RWPE2 (cell line): Measurements from ENCODE around the gene LIMD2.

ENCODE experiments used
- ATAC-seq: fragments of 200-7000 bp; cut with Tn5 transposase; 3 replicates; pipeline ENCODE4 v1.9.1; 2021; ENCODE audit warnings: low read depth
- DNase-seq: peaks from one replicate; pipeline ENCODE4 v3.0.0-alpha.2; 2020; ENCODE audit warnings: low spot score
- H3K27ac ChIP-seq: fragments of 450-650 bp; 2 replicates; pipeline ENCODE4 v1.5.1; 2017; ENCODE audit warnings: mild to moderate bottlenecking; ENCODE audit not compliant: poor library complexity, severe bottlenecking
- H3K27me3 ChIP-seq: fragments of 250-450 bp; sonication (Bioruptor Pico); 2 replicates; pipeline ENCODE4 v1.5.1; 2021; ENCODE audit warnings: mild to moderate bottlenecking, moderate library complexity; ENCODE audit not compliant: insufficient read depth, poor library complexity, severe bottlenecking
- H3K36me3 ChIP-seq: fragments of 250-450 bp; sonication (Bioruptor Pico); 2 replicates; pipeline ENCODE4 v1.5.1; 2020; ENCODE audit warnings: low read depth, mild to moderate bottlenecking, moderate library complexity
- H3K4me1 ChIP-seq: fragments of 250-450 bp; sonication (Bioruptor Pico); 2 replicates; pipeline ENCODE4 v1.5.1; 2021; ENCODE audit warnings: mild to moderate bottlenecking, moderate library complexity; ENCODE audit not compliant: insufficient read depth, poor library complexity, severe bottlenecking
- H3K4me3 ChIP-seq: fragments of 250-450 bp; sonication (Bioruptor Pico); 2 replicates; pipeline ENCODE4 v1.5.1; 2021; ENCODE audit warnings: mild to moderate bottlenecking, moderate library complexity; ENCODE audit not compliant: severe bottlenecking
- H3K9me3 ChIP-seq: fragments of 250-450 bp; sonication (Bioruptor Pico); 2 replicates; pipeline ENCODE4 v1.5.1; 2021; ENCODE audit warnings: mild to moderate bottlenecking, moderate library complexity; ENCODE audit not compliant: severe bottlenecking
- CTCF ChIP-seq: fragments of 450-650 bp; IDR thresholded peaks from one replicate; pipeline ENCODE4 v1.5.1; 2017; ENCODE audit warnings: mild to moderate bottlenecking, moderate library complexity; ENCODE audit not compliant: poor library complexity, severe bottlenecking

Gene LIMD2

GRCh38 chr17:63665527-63666214 lies 34.3 kb downstream of the LIMD2 start:
- Histone ChIP-seq H3K4me1 (no peaks in the 10 kb centered on the region), H3K36me3 (peaks cover 16% of the 10 kb centered on the region), H3K9me3 (no peaks in the 10 kb centered on the region), H3K27ac (no peak overlapping the region), H3K4me3 (no peak overlapping the region), H3K27me3 (no peaks in the 10 kb centered on the region)
- ATAC-seq (no peak), DNase-seq (no peak)
- TF ChIP-seq CTCF, result no peak

GRCh38 chr17:63659850-63660249 lies 40.1 kb downstream of the LIMD2 start:
- Histone ChIP-seq H3K4me1 (no peaks in the 10 kb centered on the region), H3K36me3 (peaks cover 11% of the 10 kb centered on the region), H3K9me3 (no peaks in the 10 kb centered on the region), H3K4me3 (no peak overlapping the region), H3K27ac (no peak overlapping the region), H3K27me3 (no peaks in the 10 kb centered on the region)
- ATAC-seq (no peak), DNase-seq (no peak)
- TF ChIP-seq CTCF, result no peak

GRCh38 chr17:63658366-63658765 lies 41.6 kb downstream of the LIMD2 start:
- no peak for TF ChIP-seq CTCF
- H3K9me3 ChIP-seq, result no peaks in the 10 kb centered on the region
- no peak for ATAC-seq
- H3K27ac ChIP-seq, result no peak overlapping the region
- H3K4me1 ChIP-seq, result no peaks in the 10 kb centered on the region
- no peak for DNase-seq
- H3K27me3 ChIP-seq, result no peaks in the 10 kb centered on the region
- no peak overlapping the region for H3K4me3 ChIP-seq
- peaks cover 24% of the 10 kb centered on the region for H3K36me3 ChIP-seq

GRCh38 chr17:63657786-63658185 lies 42.1 kb downstream of the LIMD2 start:
- Histone ChIP-seq H3K27me3 (no peaks in the 10 kb centered on the region), H3K4me3 (no peak overlapping the region), H3K9me3 (no peaks in the 10 kb centered on the region), H3K36me3 (peaks cover 30% of the 10 kb centered on the region), H3K4me1 (no peaks in the 10 kb centered on the region), H3K27ac (no peak overlapping the region)
- no peak for TF ChIP-seq CTCF
- DNase-seq (no peak), ATAC-seq (no peak)

GRCh38 chr17:63653050-63653449 lies 46.9 kb downstream of the LIMD2 start:
- H3K27ac ChIP-seq, result no peak overlapping the region
- TF ChIP-seq CTCF, result no peak
- ATAC-seq, result no peak
- no peaks in the 10 kb centered on the region for H3K9me3 ChIP-seq
- H3K4me1 ChIP-seq, result no peaks in the 10 kb centered on the region
- H3K36me3 ChIP-seq, result peaks cover 34% of the 10 kb centered on the region
- H3K27me3 ChIP-seq, result no peaks in the 10 kb centered on the region
- H3K4me3 ChIP-seq, result no peak overlapping the region
- no peak for DNase-seq
